ENCODE results near the gene ARHGEF4.

ARHGEF4 gene

GRCh38 chr2:130911996-130912395 lies 75.3 kb downstream of the ARHGEF4 start:
- peaks cover 27% of the 10 kb centered on the region for H3K27me3 Mint-ChIP-seq
- H3K9me3 Mint-ChIP-seq, result no peaks in the 10 kb centered on the region
- no peak overlapping the region for H3K27ac Mint-ChIP-seq
- no peaks in the 10 kb centered on the region for H3K4me1 Mint-ChIP-seq (ENCODE audit: low read depth)
- no peaks in the 10 kb centered on the region for H3K36me3 Mint-ChIP-seq (ENCODE audit: low read depth)
- intact Hi-C loops (cut with micrococcal nuclease), result no loop called here
- no peak overlapping the region for H3K4me3 Mint-ChIP-seq

GRCh38 chr2:130912471-130912870 lies 75.8 kb downstream of the ARHGEF4 start:
- H3K36me3 Mint-ChIP-seq (ENCODE audit: low read depth), result no peaks in the 10 kb centered on the region

DNA sequence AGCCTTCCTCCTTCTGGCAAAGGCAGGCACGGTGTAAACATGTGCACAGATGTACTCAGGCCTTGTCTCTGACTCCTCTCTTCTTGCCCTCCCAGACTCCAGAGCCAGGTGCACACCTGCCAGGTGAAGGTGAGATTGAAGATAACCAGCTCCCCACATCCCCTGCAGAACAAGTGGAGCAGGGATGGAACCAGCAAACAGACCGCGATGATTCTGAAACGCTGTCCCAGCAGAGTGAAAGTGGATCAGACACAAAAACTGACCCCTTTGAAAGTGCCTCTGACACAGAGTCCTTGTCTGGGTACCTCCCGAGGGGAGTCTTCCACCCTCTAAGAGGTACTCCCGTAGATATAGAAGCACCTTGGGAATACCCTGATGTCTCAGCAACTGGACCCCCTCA lies 77.2 kb downstream of the ARHGEF4 start:
- H3K27me3 Mint-ChIP-seq, result peaks cover 38% of the 10 kb centered on the region
- H3K36me3 Mint-ChIP-seq (ENCODE audit: low read depth), result no peaks in the 10 kb centered on the region
- H3K27ac Mint-ChIP-seq, result no peak overlapping the region
- H3K9me3 Mint-ChIP-seq, result no peaks in the 10 kb centered on the region
- intact Hi-C loops (cut with micrococcal nuclease), result no loop called here
- H3K4me1 Mint-ChIP-seq (ENCODE audit: low read depth), result no peaks in the 10 kb centered on the region
- H3K4me3 Mint-ChIP-seq, result no peak overlapping the region

More at GRCh38 chr2:130912471-130912870, 75.8 kb downstream of the ARHGEF4 start:
- Mint-ChIP-seq H3K27me3 (peaks cover 31% of the 10 kb centered on the region), H3K4me1 (ENCODE audit: low read depth) (no peaks in the 10 kb centered on the region), H3K4me3 (no peak overlapping the region), H3K27ac (no peak overlapping the region), H3K9me3 (no peaks in the 10 kb centered on the region)
- intact Hi-C loops (cut with micrococcal nuclease), result no loop called here

- Mint-ChIP-seq H3K4me1 (ENCODE audit: low read depth) (no peaks in the 10 kb centered on the region), H3K36me3 (ENCODE audit: low read depth) (no peaks in the 10 kb centered on the region), H3K4me3 (no peak overlapping the region), H3K27ac (no peak overlapping the region), H3K9me3 (no peaks in the 10 kb centered on the region), H3K27me3 (peaks cover 38% of the 10 kb centered on the region)
- intact Hi-C loops (cut with micrococcal nuclease), result no loop called here
These were observed 78.4 kb downstream of the ARHGEF4 start for GRCh38 chr2:130915149-130915548.

GRCh38 chr2:130915595-130916437 lies 79.1 kb downstream of the ARHGEF4 start:
- Mint-ChIP-seq H3K4me3 (no peak overlapping the region), H3K4me1 (ENCODE audit: low read depth) (no peaks in the 10 kb centered on the region), H3K27ac (no peak overlapping the region), H3K27me3 (peaks cover 38% of the 10 kb centered on the region), H3K9me3 (no peaks in the 10 kb centered on the region), H3K36me3 (ENCODE audit: low read depth) (no peaks in the 10 kb centered on the region)
- intact Hi-C loops (cut with micrococcal nuclease), result no loop called here

DNA sequence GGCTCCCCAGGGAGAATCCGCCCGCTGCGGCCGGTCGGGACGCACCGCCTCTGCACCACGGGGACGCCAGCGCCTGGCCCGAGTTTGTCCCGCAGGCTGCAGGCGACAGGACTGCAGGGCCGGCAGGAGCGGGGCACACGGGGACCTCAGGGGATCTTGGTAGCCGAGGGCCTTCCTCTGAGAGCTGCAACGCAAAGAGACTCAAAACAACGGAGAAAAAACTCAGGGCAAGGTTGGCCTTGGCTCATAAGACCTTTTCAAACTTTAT lies 79.7 kb downstream of the ARHGEF4 start:
- Mint-ChIP-seq H3K27ac (no peak overlapping the region), H3K4me3 (no peak overlapping the region), H3K27me3 (peaks cover 38% of the 10 kb centered on the region), H3K9me3 (no peaks in the 10 kb centered on the region), H3K36me3 (ENCODE audit: low read depth) (no peaks in the 10 kb centered on the region), H3K4me1 (ENCODE audit: low read depth) (no peaks in the 10 kb centered on the region)
- intact Hi-C loops (cut with micrococcal nuclease), result no loop called here

- peaks cover 38% of the 10 kb centered on the region for H3K27me3 Mint-ChIP-seq
- intact Hi-C loops (cut with micrococcal nuclease), result no loop called here
- H3K4me3 Mint-ChIP-seq, result no peak overlapping the region
- no peaks in the 10 kb centered on the region for H3K4me1 Mint-ChIP-seq (ENCODE audit: low read depth)
- no peaks in the 10 kb centered on the region for H3K36me3 Mint-ChIP-seq (ENCODE audit: low read depth)
- no peaks in the 10 kb centered on the region for H3K9me3 Mint-ChIP-seq
- no peak overlapping the region for H3K27ac Mint-ChIP-seq
These were observed 80.4 kb downstream of the ARHGEF4 start for GRCh38 chr2:130917006-130917688.

DNA sequence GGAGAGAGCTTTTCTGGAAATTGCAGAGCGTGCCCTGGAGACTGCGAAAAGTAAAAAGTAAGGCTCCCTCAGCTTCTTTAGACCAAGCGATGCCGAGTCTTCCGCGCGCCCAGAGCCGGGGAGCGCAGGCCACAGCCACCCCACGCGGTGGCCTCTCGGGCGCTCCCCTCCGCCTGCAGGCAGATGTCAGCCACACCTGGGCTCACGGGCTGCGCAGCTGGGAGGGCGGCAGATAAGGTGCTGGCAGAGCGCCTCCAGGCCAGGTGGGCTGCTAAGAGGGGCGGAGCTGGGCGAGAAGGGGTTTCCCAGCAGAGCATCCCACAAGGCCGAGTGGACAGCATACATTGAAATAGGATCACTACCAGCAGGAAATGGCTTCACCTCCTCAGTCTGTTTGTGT lies 81.7 kb downstream of the ARHGEF4 start:
- no peaks in the 10 kb centered on the region for H3K4me1 Mint-ChIP-seq (ENCODE audit: low read depth)
- H3K27ac Mint-ChIP-seq, result no peak overlapping the region
- H3K36me3 Mint-ChIP-seq (ENCODE audit: low read depth), result no peaks in the 10 kb centered on the region
- intact Hi-C loops (cut with micrococcal nuclease), result no loop called here
- peaks cover 36% of the 10 kb centered on the region for H3K27me3 Mint-ChIP-seq
- no peak overlapping the region for H3K4me3 Mint-ChIP-seq
- H3K9me3 Mint-ChIP-seq, result no peaks in the 10 kb centered on the region

GRCh38 chr2:130920415-130921163 lies 83.9 kb downstream of the ARHGEF4 start:
- no peaks in the 10 kb centered on the region for H3K4me1 Mint-ChIP-seq (ENCODE audit: low read depth)
- no peaks in the 10 kb centered on the region for H3K9me3 Mint-ChIP-seq
- intact Hi-C loops (cut with micrococcal nuclease), result loop anchor here (1.0 kb wide), 1 partner anchor 123 kb away; no protein-coding TSS in a partner anchor
- H3K27ac Mint-ChIP-seq, result no peak overlapping the region
- H3K27me3 Mint-ChIP-seq, result peaks cover 23% of the 10 kb centered on the region
- H3K4me3 Mint-ChIP-seq, result no peak overlapping the region
- no peaks in the 10 kb centered on the region for H3K36me3 Mint-ChIP-seq (ENCODE audit: low read depth)

- H3K27me3 Mint-ChIP-seq, result peaks cover 19% of the 10 kb centered on the region
- H3K27ac Mint-ChIP-seq, result no peak overlapping the region
- intact Hi-C loops (cut with micrococcal nuclease), result no loop called here
These were observed 84.4 kb downstream of the ARHGEF4 start for GRCh38 chr2:130921164-130921476.

DNA sequence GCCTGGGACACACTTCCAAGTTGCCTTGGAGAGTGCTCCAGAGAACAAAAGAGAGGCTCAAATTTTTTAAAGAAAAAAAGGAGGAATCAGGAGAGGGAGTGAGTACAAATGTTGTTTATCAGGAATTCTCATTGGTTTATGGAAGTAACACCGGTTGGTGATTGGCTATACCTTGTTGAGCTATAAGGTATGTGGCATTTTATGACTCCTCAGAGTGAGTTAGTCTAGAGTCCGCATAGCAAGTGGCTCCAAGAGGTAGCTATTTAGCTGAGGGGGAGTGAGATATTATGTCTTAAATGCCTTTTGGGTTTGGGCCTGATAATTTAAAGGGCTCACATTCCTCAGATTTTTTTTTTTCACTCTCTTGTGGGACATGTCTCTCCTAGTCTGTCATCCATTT lies 85.7 kb downstream of the ARHGEF4 start:
- Mint-ChIP-seq H3K36me3 (ENCODE audit: low read depth) (no peaks in the 10 kb centered on the region), H3K9me3 (peaks cover 2% of the 10 kb centered on the region), H3K27me3 (peaks cover 9% of the 10 kb centered on the region), H3K4me1 (ENCODE audit: low read depth) (no peaks in the 10 kb centered on the region), H3K4me3 (no peak overlapping the region), H3K27ac (no peak overlapping the region)
- intact Hi-C loops (cut with micrococcal nuclease), result no loop called here

More at GRCh38 chr2:130921164-130921476, 84.4 kb downstream of the ARHGEF4 start:
- H3K36me3 Mint-ChIP-seq (ENCODE audit: low read depth), result no peaks in the 10 kb centered on the region
- H3K9me3 Mint-ChIP-seq, result no peaks in the 10 kb centered on the region
- H3K4me3 Mint-ChIP-seq, result no peak overlapping the region
- no peaks in the 10 kb centered on the region for H3K4me1 Mint-ChIP-seq (ENCODE audit: low read depth)

DNA sequence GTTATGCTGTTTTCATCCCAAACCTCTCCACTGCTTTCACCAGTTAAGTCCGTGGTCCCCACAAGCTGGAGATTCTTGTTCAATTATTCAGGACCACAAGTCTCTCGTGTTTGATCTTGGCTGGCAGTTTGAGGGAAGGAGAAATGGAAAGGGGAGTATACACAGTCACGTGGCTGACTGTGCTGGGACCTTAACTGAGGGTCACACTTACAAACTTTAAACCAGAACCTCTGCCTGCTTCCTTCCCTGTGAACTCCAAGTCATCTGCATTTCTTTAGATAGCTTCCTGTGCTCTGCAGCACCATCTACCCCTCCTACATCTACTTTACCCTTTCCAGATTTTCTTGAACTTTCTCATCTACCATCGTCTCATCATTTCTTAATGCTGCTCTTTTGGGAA lies 91.7 kb downstream of the ARHGEF4 start:
- Mint-ChIP-seq H3K27ac (no peak overlapping the region), H3K4me3 (no peak overlapping the region), H3K36me3 (ENCODE audit: low read depth) (no peaks in the 10 kb centered on the region), H3K9me3 (peaks cover 19% of the 10 kb centered on the region), H3K27me3 (peaks cover 4% of the 10 kb centered on the region), H3K4me1 (ENCODE audit: low read depth) (no peaks in the 10 kb centered on the region)
- intact Hi-C loops (cut with micrococcal nuclease), result no loop called here

DNA sequence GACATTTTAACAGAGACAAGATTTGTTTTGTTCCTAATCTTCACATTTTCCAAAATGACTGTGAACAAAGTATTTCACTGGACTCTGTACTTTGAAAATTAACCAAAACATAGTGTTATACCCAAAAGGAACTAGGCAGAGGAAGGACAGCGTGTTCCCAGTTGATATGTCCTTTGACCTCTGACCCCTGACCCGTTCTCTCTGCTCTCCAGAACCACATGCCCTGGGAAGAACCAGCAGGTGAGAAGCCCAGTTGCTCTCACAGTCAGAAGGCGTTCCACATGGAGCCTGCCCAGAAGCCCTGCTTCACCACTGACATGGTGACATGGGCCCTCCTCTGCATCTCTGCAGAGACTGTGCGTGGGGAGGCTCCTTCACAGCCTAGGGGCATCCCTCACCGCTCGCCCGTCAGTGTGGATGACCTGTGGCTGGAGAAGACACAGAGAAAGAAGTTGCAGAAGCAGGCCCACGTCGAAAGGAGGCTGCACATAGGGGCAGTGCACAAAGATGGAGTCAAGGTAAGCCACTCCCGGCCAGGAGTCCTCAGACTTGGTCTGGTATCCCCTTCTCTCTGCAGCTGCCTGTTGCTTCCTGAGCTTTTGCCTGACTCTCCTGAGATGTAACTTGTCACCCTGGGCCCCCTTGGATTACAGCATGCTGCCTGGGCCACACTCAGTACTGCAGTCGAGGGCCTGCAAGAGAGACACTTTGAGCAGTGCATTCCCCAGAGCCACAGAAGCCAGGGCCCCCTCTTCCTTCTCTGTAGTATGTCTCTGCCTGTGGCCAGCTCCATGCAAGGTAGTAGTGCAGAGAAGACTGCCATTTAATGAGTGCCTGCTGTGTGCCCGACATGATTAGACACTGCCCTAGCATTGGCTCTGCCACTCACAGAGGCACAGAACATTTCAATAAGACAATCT lies 94.3 kb downstream of the ARHGEF4 start:
- H3K4me1 Mint-ChIP-seq (ENCODE audit: low read depth), result no peaks in the 10 kb centered on the region
- peaks cover 7% of the 10 kb centered on the region for H3K27me3 Mint-ChIP-seq
- H3K9me3 Mint-ChIP-seq, result peaks cover 19% of the 10 kb centered on the region
- no peaks in the 10 kb centered on the region for H3K36me3 Mint-ChIP-seq (ENCODE audit: low read depth)
- intact Hi-C loops (cut with micrococcal nuclease), result no loop called here
- no peak overlapping the region for H3K27ac Mint-ChIP-seq
- H3K4me3 Mint-ChIP-seq, result no peak overlapping the region

Data from dendritic cell treated with granulocyte-macrophage colony-stimulating factor and Interleukin-4, amounts not matched to agents 40 ng/mL and 50 ng/mL, for 4 days (primary cell).